Prostate gland (tissue), 2 donors: ENCODE results near the gene CST4.
"Not testable (repeated sequence)": the region's sequence is repeated elsewhere in the genome, so short reads cannot be mapped to it uniquely, and the experiment has no call there.

Experiments
- POLR2A ChIP-seq: fragments of 450-650 bp; IDR thresholded peaks from one replicate; pipeline ENCODE4 v1.6.1; 2016; ENCODE audit warnings: antibody characterized with exemption, mild to moderate bottlenecking
- TF ChIP-seq, protein P1 (sequence below), 4 experiments: fragments of 200-600 bp in 2 of 4; fragments of 450-650 bp in 2 of 4; sonication (generic) in 2 of 4; IDR thresholded peaks; 1 replicate in 3 of 4; 2 replicates in 1 of 4; pipeline ENCODE4 v1.5.1; 2016 to 2019; ENCODE audit warnings: antibody characterized with exemption in 4 of 4, mild to moderate bottlenecking in 2 of 4, moderate library complexity in 2 of 4

DNA sequence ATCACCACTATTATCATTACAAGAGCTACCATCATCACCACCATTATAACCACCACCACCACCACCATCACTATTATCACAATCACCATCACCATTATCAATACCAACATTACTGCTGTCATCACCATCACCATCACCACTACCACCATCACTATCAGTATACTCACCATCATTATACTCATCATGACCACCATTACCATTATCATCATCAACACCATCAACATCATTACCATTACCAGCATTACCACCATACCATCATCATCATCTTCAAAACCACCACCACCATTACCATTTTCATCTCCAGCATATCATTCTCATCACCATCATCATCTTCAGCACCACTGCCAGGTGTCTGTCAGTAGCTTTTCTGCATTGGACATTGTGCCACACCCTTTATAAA is 22.9 kb upstream of the CST4 start:
- TF ChIP-seq POLR2A, result not testable (repeated sequence)
- TF ChIP-seq, protein P1, sequence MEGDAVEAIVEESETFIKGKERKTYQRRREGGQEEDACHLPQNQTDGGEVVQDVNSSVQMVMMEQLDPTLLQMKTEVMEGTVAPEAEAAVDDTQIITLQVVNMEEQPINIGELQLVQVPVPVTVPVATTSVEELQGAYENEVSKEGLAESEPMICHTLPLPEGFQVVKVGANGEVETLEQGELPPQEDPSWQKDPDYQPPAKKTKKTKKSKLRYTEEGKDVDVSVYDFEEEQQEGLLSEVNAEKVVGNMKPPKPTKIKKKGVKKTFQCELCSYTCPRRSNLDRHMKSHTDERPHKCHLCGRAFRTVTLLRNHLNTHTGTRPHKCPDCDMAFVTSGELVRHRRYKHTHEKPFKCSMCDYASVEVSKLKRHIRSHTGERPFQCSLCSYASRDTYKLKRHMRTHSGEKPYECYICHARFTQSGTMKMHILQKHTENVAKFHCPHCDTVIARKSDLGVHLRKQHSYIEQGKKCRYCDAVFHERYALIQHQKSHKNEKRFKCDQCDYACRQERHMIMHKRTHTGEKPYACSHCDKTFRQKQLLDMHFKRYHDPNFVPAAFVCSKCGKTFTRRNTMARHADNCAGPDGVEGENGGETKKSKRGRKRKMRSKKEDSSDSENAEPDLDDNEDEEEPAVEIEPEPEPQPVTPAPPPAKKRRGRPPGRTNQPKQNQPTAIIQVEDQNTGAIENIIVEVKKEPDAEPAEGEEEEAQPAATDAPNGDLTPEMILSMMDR (IDR thresholded peaks at IDR 0.05), result not testable (repeated sequence)
